ENCODE measurements around the gene SELENON.

GRCh38 chr1:25787760-25788166, 12.2 kb upstream of the SELENON start:
- TF ChIP-seq CTCF (IDR thresholded peaks at IDR 0.05; ENCODE audit: poor library complexity) (no peak), EZH2 (IDR thresholded peaks at IDR 0.05; ENCODE audit: borderline replicate concordance) (no peak), EZH2phosphoT487 (IDR thresholded peaks at IDR 0.05; ENCODE audit: low read depth, severe bottlenecking, unreplicated experiment) (no peak)

Measured in hepatocyte (in vitro differentiated cells).